Peyer's patch (tissue), 4 donors: ENCODE measurements around the gene CNR2.

Source experiments
- CTCF ChIP-seq, 6 experiments: fragments of 450-650 bp in 4 of 6; fragments of 200-600 bp in 2 of 6; sonication (generic) in 1 of 6; IDR thresholded peaks; one replicate each; pipeline ENCODE4 v1.5.1; 2017 to 2019; ENCODE audit warnings: antibody characterized with exemption in 6 of 6, mild to moderate bottlenecking in 3 of 6, moderate library complexity in 1 of 6
- POLR2A ChIP-seq, 2 donors: fragments of 450-650 bp; IDR thresholded peaks; one replicate each; pipeline ENCODE4 v1.5.1; 2017; ENCODE audit warnings: antibody characterized with exemption in 2 of 2, mild to moderate bottlenecking in 2 of 2, moderate library complexity in 2 of 2

DNA sequence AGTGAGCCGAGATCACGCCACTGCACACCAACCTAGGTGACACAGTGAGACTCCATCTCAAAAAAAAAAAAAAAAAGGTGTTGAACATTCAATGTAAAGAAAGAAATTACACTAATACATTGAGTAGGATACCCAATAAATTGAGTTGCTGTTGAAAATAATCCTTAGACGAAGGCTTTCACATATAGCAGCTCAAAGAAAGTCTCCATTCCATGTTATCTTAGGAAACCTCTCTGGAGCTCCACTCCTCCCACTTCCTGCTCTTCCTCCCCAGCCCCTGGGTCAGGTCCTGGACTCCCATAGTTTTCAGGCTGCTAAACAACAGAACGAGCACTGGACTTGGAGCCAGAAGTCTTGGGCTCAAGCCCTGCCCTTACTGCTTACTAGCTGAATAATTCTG is 15.6 kb upstream of the CNR2 start:
- TF ChIP-seq CTCF (IDR thresholded peaks at IDR 0.05) (no peak), POLR2A (IDR thresholded peaks at IDR 0.05) (no peak)
